ENCODE data around the gene KCNK5. TPM values are rescaled to one million over a fixed set of nuclear protein-coding genes. Genes with fewer than 3 reads are reported as not detected.

The KCNK5 gene
- total RNA-seq, 6 experiments from 2014 or later, result not detected

DNA sequence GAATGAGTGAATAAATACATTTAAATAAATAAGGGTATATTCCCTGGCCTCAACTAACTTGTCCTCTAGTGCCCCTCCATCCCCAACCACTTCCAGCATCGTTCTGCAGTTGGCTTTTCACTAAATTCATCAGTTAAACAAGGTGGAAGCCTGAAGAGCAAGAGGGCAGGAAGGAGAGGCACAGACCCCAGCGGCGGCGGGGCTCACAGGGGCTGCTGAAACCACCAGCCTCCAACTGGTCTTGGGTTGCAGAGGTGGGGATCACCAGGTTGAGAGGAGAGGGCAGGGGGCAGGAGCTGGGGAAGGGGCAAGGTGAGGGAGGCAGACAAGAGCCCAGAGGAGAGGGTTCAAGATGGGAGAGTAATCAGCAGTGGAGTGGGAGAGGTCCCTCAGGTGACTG is 27.1 kb downstream of the KCNK5 start:
- DNase-seq, result no peak
- Mint-ChIP-seq H3K9me3 (peaks cover 36% of the 10 kb centered on the region), H3K4me1 (ENCODE audit: low read depth) (no peaks in the 10 kb centered on the region), H3K4me3 (no peak overlapping the region), H3K36me3 (ENCODE audit: low read depth) (no peaks in the 10 kb centered on the region), H3K27ac (no peak overlapping the region), H3K27me3 (ENCODE audit: insufficient read depth) (peaks cover 1% of the 10 kb centered on the region)
- TF ChIP-seq, protein P1, sequence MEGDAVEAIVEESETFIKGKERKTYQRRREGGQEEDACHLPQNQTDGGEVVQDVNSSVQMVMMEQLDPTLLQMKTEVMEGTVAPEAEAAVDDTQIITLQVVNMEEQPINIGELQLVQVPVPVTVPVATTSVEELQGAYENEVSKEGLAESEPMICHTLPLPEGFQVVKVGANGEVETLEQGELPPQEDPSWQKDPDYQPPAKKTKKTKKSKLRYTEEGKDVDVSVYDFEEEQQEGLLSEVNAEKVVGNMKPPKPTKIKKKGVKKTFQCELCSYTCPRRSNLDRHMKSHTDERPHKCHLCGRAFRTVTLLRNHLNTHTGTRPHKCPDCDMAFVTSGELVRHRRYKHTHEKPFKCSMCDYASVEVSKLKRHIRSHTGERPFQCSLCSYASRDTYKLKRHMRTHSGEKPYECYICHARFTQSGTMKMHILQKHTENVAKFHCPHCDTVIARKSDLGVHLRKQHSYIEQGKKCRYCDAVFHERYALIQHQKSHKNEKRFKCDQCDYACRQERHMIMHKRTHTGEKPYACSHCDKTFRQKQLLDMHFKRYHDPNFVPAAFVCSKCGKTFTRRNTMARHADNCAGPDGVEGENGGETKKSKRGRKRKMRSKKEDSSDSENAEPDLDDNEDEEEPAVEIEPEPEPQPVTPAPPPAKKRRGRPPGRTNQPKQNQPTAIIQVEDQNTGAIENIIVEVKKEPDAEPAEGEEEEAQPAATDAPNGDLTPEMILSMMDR (IDR thresholded peaks at IDR 0.05), result no peak

DNA sequence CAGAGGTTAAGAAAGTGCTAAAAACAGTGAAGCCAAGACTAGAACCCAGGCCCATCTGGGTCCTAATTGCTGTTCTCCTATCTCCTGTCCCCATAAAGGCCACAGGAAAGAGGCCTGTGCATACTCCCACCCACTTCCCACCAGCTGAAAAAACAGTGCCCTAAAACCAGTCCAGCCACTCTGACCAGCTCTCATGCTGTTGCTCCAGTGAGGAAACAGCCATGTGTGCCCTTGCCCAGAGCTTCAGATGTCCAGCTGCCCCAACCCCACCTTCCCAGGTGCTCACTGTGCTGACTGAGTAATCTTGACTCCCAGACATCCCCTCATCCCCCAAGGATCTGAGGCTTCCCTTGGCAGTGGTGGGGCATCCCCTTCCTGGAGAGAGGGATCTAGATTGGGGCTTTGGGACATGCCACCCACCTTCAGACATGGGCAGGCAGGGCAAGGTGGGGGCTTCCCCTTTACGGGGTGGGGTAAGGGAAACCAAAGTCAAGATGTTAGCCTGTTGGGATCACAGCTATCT is 28.7 kb downstream of the KCNK5 start:
- H3K36me3 Mint-ChIP-seq (ENCODE audit: low read depth), result 0 out of 2 replicates have a peak, but pooled peaks cover 4% of the 10 kb centered on the region
- DNase-seq, result no peak
- H3K4me1 Mint-ChIP-seq (ENCODE audit: low read depth), result no peaks in the 10 kb centered on the region
- no peak overlapping the region for H3K27ac Mint-ChIP-seq
- TF ChIP-seq, protein P1 (IDR thresholded peaks at IDR 0.05), result no peak
- peaks cover 1% of the 10 kb centered on the region; the same call in 1 of the 2 replicates for H3K27me3 Mint-ChIP-seq (ENCODE audit: insufficient read depth)
- H3K9me3 Mint-ChIP-seq, result peaks cover 32% of the 10 kb centered on the region
- H3K4me3 Mint-ChIP-seq, result no peak overlapping the region

DNA sequence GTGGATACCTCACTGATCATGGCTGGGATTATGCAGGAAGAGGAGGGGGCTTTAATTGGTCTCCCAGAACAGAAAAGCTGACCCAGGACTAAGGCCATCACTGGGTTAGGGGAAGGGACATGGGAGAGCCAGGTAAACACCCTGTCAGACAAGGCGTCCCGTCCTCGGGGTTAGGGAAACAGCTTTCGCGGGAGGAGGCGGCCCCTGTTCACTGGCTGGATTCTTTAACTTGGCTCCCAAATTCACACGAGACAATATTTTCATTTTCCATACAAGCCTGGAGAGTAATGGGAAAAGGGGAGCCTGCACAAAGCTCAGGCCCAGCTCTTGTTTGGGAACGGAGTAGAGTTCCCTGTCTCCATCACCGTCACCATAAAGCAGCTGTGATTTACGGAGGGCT is 29.3 kb downstream of the KCNK5 start:
- TF ChIP-seq, protein P1 (IDR thresholded peaks at IDR 0.05), result no peak
- Mint-ChIP-seq H3K9me3 (peaks cover 35% of the 10 kb centered on the region), H3K36me3 (ENCODE audit: low read depth) (0 out of 2 replicates have a peak, but pooled peaks cover 4% of the 10 kb centered on the region), H3K27ac (no peak overlapping the region), H3K27me3 (ENCODE audit: insufficient read depth) (peaks cover 1% of the 10 kb centered on the region; the same call in 1 of the 2 replicates), H3K4me3 (no peak overlapping the region), H3K4me1 (ENCODE audit: low read depth) (no peaks in the 10 kb centered on the region)
- no peak for DNase-seq

DNA sequence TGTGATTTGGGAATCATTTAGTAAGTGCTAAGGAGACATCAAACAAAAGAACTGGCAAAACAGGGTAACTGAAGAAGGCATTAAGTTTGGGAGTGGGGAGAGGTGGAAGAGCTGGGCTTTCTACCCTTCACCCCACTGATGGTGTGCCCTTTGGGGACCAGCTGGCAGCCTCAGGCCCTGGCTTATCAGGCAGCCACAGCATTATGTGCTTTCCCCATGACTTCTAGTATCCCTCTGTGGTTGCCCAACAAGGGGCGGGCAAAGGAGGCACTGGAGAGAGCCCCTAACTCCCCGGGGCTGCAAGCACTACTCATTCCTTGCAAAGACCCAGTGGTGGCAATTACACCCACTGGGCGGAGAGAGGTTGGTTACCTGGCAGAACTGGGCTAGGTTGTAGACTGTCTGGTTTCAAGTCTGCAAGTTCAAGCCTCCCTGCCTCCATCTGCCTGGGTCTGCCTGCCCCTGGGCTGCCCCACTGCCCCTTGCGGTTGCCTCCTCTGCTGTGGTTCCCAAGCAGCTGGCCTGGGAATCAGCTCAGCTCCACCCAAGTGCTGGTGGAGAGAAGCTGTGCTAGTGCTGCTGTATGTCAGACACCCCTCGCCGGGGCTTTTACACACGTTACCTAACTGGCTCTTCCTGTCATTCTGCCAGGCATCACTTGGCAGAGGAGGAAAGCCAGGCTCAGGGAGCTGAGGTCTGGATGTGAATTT is 29.9 kb downstream of the KCNK5 start:
- Mint-ChIP-seq H3K27ac (no peak overlapping the region), H3K9me3 (peaks cover 36% of the 10 kb centered on the region), H3K4me3 (no peak overlapping the region)

GRCh38 chr6:39198528-39198927 is 30.7 kb downstream of the KCNK5 start:
- H3K4me3 Mint-ChIP-seq, result no peak overlapping the region
- H3K36me3 Mint-ChIP-seq (ENCODE audit: low read depth), result 0 out of 2 replicates have a peak, but pooled peaks cover 4% of the 10 kb centered on the region
- peaks cover 41% of the 10 kb centered on the region for H3K9me3 Mint-ChIP-seq
- no peak overlapping the region for H3K27ac Mint-ChIP-seq
- peaks cover 1% of the 10 kb centered on the region; the same call in 1 of the 2 replicates for H3K27me3 Mint-ChIP-seq (ENCODE audit: insufficient read depth)
- no peaks in the 10 kb centered on the region for H3K4me1 Mint-ChIP-seq (ENCODE audit: low read depth)
- TF ChIP-seq, protein P1 (IDR thresholded peaks at IDR 0.05), result no peak
- no peak for DNase-seq

More for the DNA sequence above, 29.9 kb downstream of the KCNK5 start:
- Mint-ChIP-seq H3K27me3 (ENCODE audit: insufficient read depth) (peaks cover 1% of the 10 kb centered on the region; the same call in 1 of the 2 replicates), H3K36me3 (ENCODE audit: low read depth) (0 out of 2 replicates have a peak, but pooled peaks cover 4% of the 10 kb centered on the region), H3K4me1 (ENCODE audit: low read depth) (no peaks in the 10 kb centered on the region)
- no peak for DNase-seq
- TF ChIP-seq, protein P1 (IDR thresholded peaks at IDR 0.05), result no peak
